HUDEP-2 (cell line): ENCODE data around the gene HS1BP3.

Experiments
- DNase-seq, 76 experiments: peaks; one replicate each; lab custom pipeline; 2025; ENCODE audit not compliant: unreplicated experiment in 76 of 76; lab: John Stamatoyannopoulos, UW

Gene HS1BP3

GRCh38 chr2:20575935-20576597 is 74.8 kb downstream of the HS1BP3 start:
- no peak for DNase-seq

GRCh38 chr2:20575414-20575813 is 75.5 kb downstream of the HS1BP3 start:
- no peak for DNase-seq

- DNase-seq = no peak
Measured at GRCh38 chr2:20574930-20575329, 76.0 kb downstream of the HS1BP3 start.

GRCh38 chr2:20574423-20574911 is 76.4 kb downstream of the HS1BP3 start:
- DNase-seq = no peak

- DNase-seq = no peak
Measured at GRCh38 chr2:20573620-20574422, 77.1 kb downstream of the HS1BP3 start.

GRCh38 chr2:20572221-20572620 is 78.7 kb downstream of the HS1BP3 start:
- DNase-seq = no peak

GRCh38 chr2:20571644-20572215 is 79.2 kb downstream of the HS1BP3 start:
- DNase-seq = no peak

- no peak for DNase-seq
Measured at GRCh38 chr2:20571231-20571630, 79.7 kb downstream of the HS1BP3 start.

- no peak for DNase-seq
Measured at GRCh38 chr2:20570249-20570648, 80.6 kb downstream of the HS1BP3 start.

- DNase-seq = no peak
Measured at GRCh38 chr2:20569464-20570223, 81.3 kb downstream of the HS1BP3 start.

- DNase-seq = no peak
Measured at GRCh38 chr2:20568501-20569463, 82.1 kb downstream of the HS1BP3 start.

GRCh38 chr2:20567926-20568179 is 83.0 kb downstream of the HS1BP3 start:
- no peak for DNase-seq
